Mesothelial cell of epicardium (in vitro differentiated cells): ENCODE results near the gene BCL2L12. TPM values are rescaled to one million over a fixed set of nuclear protein-coding genes. Genes with fewer than 3 reads are reported as not detected.

Source experiments
- DNase-seq, 2 experiments: peaks; one replicate each; pipeline ENCODE4 v3.0.0; 2021; ENCODE audit warnings: low spot score in 2 of 2; ENCODE audit not compliant: unreplicated experiment in 2 of 2
- H3K27ac Mint-ChIP-seq: 2 replicates; pipeline ENCODE4 v1.8.0; 2021; ENCODE audit warnings: mixed read lengths
- H3K27me3 Mint-ChIP-seq: 2 replicates; pipeline ENCODE4 v1.8.0; 2021; ENCODE audit warnings: low read depth, mixed read lengths
- H3K36me3 Mint-ChIP-seq: 2 replicates; pipeline ENCODE4 v1.8.0; 2021; ENCODE audit warnings: mixed read lengths
- H3K4me1 Mint-ChIP-seq: 2 replicates; pipeline ENCODE4 v1.8.0; 2021; ENCODE audit warnings: mixed read lengths
- H3K4me3 Mint-ChIP-seq: 2 replicates; pipeline ENCODE4 v1.8.0; 2021; ENCODE audit warnings: mild to moderate bottlenecking, moderate library complexity, mixed read lengths
- H3K9me3 Mint-ChIP-seq: 2 replicates; pipeline ENCODE4 v1.8.0; 2021; ENCODE audit warnings: mixed read lengths
- CTCF ChIP-seq: fragments of 200-600 bp; sonication (generic); IDR thresholded peaks from one replicate; pipeline ENCODE4 v1.5.0; 2021; ENCODE audit warnings: antibody characterized with exemption; ENCODE audit not compliant: unreplicated experiment
- total RNA-seq: library from RNA; stranded (reverse); gene quantifications from 3 replicates; pipeline ENCODE4 v1.2.1, GENCODE V29; 2021

Gene BCL2L12
- total RNA-seq, 1 donor from 2014 or later, result 44.7 TPM

GRCh38 chr19:49658139-49658517, 7.6 kb upstream of the BCL2L12 start:
- Mint-ChIP-seq H3K9me3 (no peaks in the 10 kb centered on the region), H3K27ac (no peak overlapping the region), H3K4me3 (no peak overlapping the region), H3K4me1 (peaks cover 6% of the 10 kb centered on the region), H3K36me3 (peaks cover 41% of the 10 kb centered on the region), H3K27me3 (no peaks in the 10 kb centered on the region)
- no peak for TF ChIP-seq CTCF
- no peak for DNase-seq

DNA sequence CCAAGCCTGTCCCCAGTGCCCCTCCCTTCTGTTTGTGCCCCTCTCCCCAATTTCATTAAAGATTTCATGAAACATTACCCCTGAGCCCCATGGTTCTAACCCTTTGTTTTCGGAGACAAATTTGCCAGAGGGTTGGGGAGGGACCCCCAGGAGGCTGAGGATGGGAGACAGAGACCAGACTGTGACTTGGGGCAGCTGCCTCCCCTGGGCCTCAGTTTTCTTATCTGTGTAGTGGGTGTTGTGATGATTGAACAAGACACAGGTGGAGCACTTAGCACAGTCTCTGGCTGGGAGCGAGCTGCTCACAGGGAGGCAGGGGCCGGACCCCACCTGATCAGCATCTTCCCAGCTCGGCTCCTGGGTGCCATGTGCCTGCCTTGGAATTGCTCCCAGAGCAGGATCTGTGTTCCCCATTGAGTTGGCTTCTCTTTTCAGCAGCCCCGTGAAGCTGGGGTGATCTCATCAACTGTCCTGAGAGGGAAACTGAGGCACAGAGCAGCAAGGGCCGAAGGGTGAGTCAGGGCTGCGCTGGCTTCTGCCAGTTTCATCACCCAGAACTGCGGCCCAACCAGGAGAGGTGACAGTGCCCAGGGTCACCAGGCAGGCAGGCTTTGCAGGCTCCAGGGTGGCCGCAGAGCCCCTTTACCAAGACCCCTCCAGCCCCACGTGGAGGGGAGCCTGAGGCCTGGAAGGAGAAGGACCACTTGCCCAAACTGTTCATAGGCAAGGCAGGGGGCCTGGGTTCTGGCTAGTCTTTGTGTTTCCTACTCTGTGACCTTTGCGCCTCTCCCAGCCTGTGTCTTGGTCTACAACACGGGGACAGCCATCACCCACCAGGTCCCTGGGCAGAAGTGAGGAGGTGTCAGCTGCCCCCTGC, 6.9 kb upstream of the BCL2L12 start:
- Mint-ChIP-seq H3K36me3 (peaks cover 41% of the 10 kb centered on the region), H3K4me1 (peaks cover 8% of the 10 kb centered on the region), H3K27ac (no peak overlapping the region), H3K9me3 (no peaks in the 10 kb centered on the region), H3K27me3 (no peaks in the 10 kb centered on the region), H3K4me3 (no peak overlapping the region)
- no peak for TF ChIP-seq CTCF
- no peak for DNase-seq

DNA sequence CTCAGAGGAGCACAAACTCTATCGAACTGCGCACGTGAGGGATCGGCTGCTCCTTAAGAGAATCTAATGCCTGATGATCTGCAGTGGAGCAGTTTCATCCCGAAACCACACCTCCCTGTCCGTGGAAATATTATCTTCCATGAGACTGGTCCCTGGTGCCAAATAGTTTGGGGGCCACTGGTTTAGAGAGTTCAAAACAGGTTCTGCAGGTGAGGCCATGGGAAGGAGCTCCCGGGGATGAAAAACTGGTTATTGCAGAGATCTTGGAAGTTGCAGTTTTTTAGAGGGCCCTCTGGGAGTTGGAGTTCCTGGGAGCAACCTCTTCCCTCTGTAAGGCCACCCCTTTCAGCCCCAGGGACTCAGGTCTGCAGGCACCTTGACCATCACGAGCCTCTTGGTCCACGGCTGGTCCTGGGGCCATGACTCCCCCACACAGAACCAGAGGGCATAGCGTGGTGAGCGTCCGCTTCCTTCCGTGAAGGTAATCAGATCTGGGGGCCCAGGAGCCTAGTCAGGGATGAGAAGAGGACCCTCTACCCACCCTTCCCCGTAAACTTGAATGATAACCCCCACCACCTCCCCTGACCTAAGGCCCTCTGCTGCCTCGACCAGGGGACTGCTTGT, 5.3 kb upstream of the BCL2L12 start:
- no peak for TF ChIP-seq CTCF
- DNase-seq, result no peak
- no peaks in the 10 kb centered on the region for H3K9me3 Mint-ChIP-seq
- no peak overlapping the region for H3K27ac Mint-ChIP-seq
- peaks cover 31% of the 10 kb centered on the region for H3K36me3 Mint-ChIP-seq
- H3K4me1 Mint-ChIP-seq, result peaks cover 22% of the 10 kb centered on the region
- no peaks in the 10 kb centered on the region for H3K27me3 Mint-ChIP-seq
- H3K4me3 Mint-ChIP-seq, result no peak overlapping the region

GRCh38 chr19:49662011-49662410, 3.7 kb upstream of the BCL2L12 start:
- no peak for TF ChIP-seq CTCF
- H3K27ac Mint-ChIP-seq, result no peak overlapping the region
- H3K4me3 Mint-ChIP-seq, result no peak overlapping the region
- H3K27me3 Mint-ChIP-seq, result no peaks in the 10 kb centered on the region
- H3K36me3 Mint-ChIP-seq, result peaks cover 24% of the 10 kb centered on the region
- peaks cover 33% of the 10 kb centered on the region for H3K4me1 Mint-ChIP-seq
- DNase-seq, result no peak
- no peaks in the 10 kb centered on the region for H3K9me3 Mint-ChIP-seq

- Mint-ChIP-seq H3K4me3 (peak overlapping the region; percentile 15), H3K27ac (peak overlapping the region; percentile 6)
- DNase-seq, result no peak
These were observed 2.5 kb upstream of the BCL2L12 start for GRCh38 chr19:49663224-49663623.

More at GRCh38 chr19:49663224-49663623, 2.5 kb upstream of the BCL2L12 start:
- H3K36me3 Mint-ChIP-seq, result peaks cover 20% of the 10 kb centered on the region
- no peaks in the 10 kb centered on the region for H3K9me3 Mint-ChIP-seq
- TF ChIP-seq CTCF, result no peak
- no peaks in the 10 kb centered on the region for H3K27me3 Mint-ChIP-seq
- H3K4me1 Mint-ChIP-seq, result peaks cover 38% of the 10 kb centered on the region
